ENCODE results near the gene SPAG6. TPM values are rescaled to one million over a fixed set of nuclear protein-coding genes. Genes with fewer than 3 reads are reported as not detected.
A peak's percentile ranks its signal among the peaks of the same experiment; 100 is the strongest.

The SPAG6 gene
- total and polyA plus RNA-seq, 9 of the 15 experiments (the other 6 are each of a cell fraction or from before 2014, with no cell fraction given): 3.5 to 23.1 (median 11.8) TPM

- Histone ChIP-seq H3K4me3 (no peak overlapping the region), H3K9me1 (ENCODE audit: control insufficient read depth, insufficient read depth, low read length) (no peaks in the 10 kb centered on the region), H3K27ac (ENCODE audit: extremely low read depth, low read depth, low read length) (no peak overlapping the region), H3K36me3 (ENCODE audit: control insufficient read depth, insufficient read depth, low read length) (no peaks in the 10 kb centered on the region), H3K9ac (ENCODE audit: insufficient read depth in 1 of 2, low read depth in 2 of 2, low read length in 2 of 2) (no peak overlapping the region), H2AFZ (ENCODE audit: low read depth, low read length) (peak overlapping the region; percentile 36; the same call in 1 of the 2 replicates), H3K79me2 (ENCODE audit: control insufficient read depth, insufficient read depth, low read length) (no peaks in the 10 kb centered on the region), H4K20me1 (replicated peaks; ENCODE audit: control insufficient read depth, insufficient read depth, low read length) (no peaks in the 10 kb centered on the region), H3K4me2 (ENCODE audit: insufficient read depth, low read length) (no peak overlapping the region), H3K4me1 (replicated peaks in 1 of 2; ENCODE audit: control insufficient read depth in 2 of 2, insufficient read depth in 2 of 2, low read length in 2 of 2) (no peaks in the 10 kb centered on the region; a peak in 1 of 5 replicates), H3K9me3 (replicated peaks; ENCODE audit: control insufficient read depth, insufficient read depth, low read depth, low read length) (no peaks in the 10 kb centered on the region), H3K27me3 (ENCODE audit: control insufficient read depth in 2 of 2, insufficient read depth in 2 of 2, low read length in 2 of 2) (no peaks in the 10 kb centered on the region)
- FAIRE-seq (peak; percentile 72), DNase-seq (ENCODE audit: extremely low read depth in 1 of 4, low spot score in 3 of 4) (no peak), ATAC-seq (peak; percentile 76)
- no TSS peak for BruUV-seq (replicated peaks)
- in situ Hi-C loops (cut with MboI): no loop called here
- 57% methylated on average over 3 of the region's 3 CpGs for WGBS (ENCODE audit: insufficient coverage, low coverage, missing lambda C conversion rate)
- intact Hi-C loops (cut with micrococcal nuclease): loop anchor here (5.0 kb wide), 1 partner anchor 76 kb away; no protein-coding TSS in a partner anchor
- ChIA-PET POLR2A (interaction anchor here (0.7 to 1.5 kb wide), 3 partner anchors 9 to 39 kb away, joined by 3 to 9 read pairs (median 4); no protein-coding TSS in a partner anchor), CTCF (ENCODE audit: low intra/inter-chr PET ratio) (no interaction called here)
- no peak for TF ChIP-seq ZNF24 (IDR thresholded peaks at IDR 0.05)
- TF ChIP-seq RAD21 (CRISPR knock-in tag; conservative IDR thresholded peaks at IDR 0.05 in 1 of 2, IDR thresholded peaks at IDR 0.05 in 1 of 2): 0 out of 4 replicates have a peak, but pooled peaks of 1 of the 2 experiments have one; percentile 3
These were observed 72.5 kb downstream of the SPAG6 start for GRCh38 chr10:22417736-22418268.

GRCh38 chr10:22420787-22421517 is 75.7 kb downstream of the SPAG6 start:
- Histone ChIP-seq H3K27ac (ENCODE audit: extremely low read depth, low read depth, low read length) (no peak overlapping the region), H2AFZ (ENCODE audit: low read depth, low read length) (no peak overlapping the region), H3K27me3 (ENCODE audit: control insufficient read depth in 2 of 2, insufficient read depth in 2 of 2, low read length in 2 of 2) (no peaks in the 10 kb centered on the region), H3K36me3 (ENCODE audit: control insufficient read depth, insufficient read depth, low read length) (no peaks in the 10 kb centered on the region), H3K9me1 (ENCODE audit: control insufficient read depth, insufficient read depth, low read length) (no peaks in the 10 kb centered on the region), H3K4me2 (ENCODE audit: insufficient read depth, low read length) (no peak overlapping the region), H3K9ac (ENCODE audit: insufficient read depth in 1 of 2, low read depth in 2 of 2, low read length in 2 of 2) (no peak overlapping the region), H3K4me1 (replicated peaks in 1 of 2; ENCODE audit: control insufficient read depth in 2 of 2, insufficient read depth in 2 of 2, low read length in 2 of 2) (no peaks in the 10 kb centered on the region), H3K9me3 (replicated peaks; ENCODE audit: control insufficient read depth, insufficient read depth, low read depth, low read length) (no peaks in the 10 kb centered on the region), H3K79me2 (ENCODE audit: control insufficient read depth, insufficient read depth, low read length) (no peaks in the 10 kb centered on the region), H4K20me1 (replicated peaks; ENCODE audit: control insufficient read depth, insufficient read depth, low read length) (no peaks in the 10 kb centered on the region), H3K4me3 (no peak overlapping the region)
- 58% methylated on average over 4 of the region's 4 CpGs for WGBS (ENCODE audit: insufficient coverage, low coverage, missing lambda C conversion rate)
- no TSS peak for BruUV-seq (replicated peaks)
- ATAC-seq (peak; percentile 59), DNase-seq (ENCODE audit: extremely low read depth in 1 of 4, low spot score in 3 of 4) (peak in 2 of 4 experiments; percentile 16 to 17), FAIRE-seq (no peak)
- in situ Hi-C loops (cut with MboI) (no loop called here), intact Hi-C loops (cut with micrococcal nuclease) (loop anchor here (10.0 kb wide), 1 partner anchor 406 kb away; no protein-coding TSS in a partner anchor)
- ChIA-PET POLR2A (no interaction called here), CTCF (ENCODE audit: low intra/inter-chr PET ratio) (interaction anchor here (0.6 kb wide), 1 partner anchor 264 kb away, joined by 3 read pairs; no protein-coding TSS in a partner anchor)
- TF ChIP-seq ZNF740 (CRISPR knock-in tag; IDR thresholded peaks at IDR 0.05): no peak
- TF ChIP-seq ZNF740 (tag; IDR thresholded peaks at IDR 0.05): no peak
- no peak for TF ChIP-seq BCLAF1 (IDR thresholded peaks at IDR 0.05; ENCODE audit: borderline replicate concordance in 1 of 2, control insufficient read depth in 1 of 2, low read depth in 2 of 2, low read length in 1 of 2)
- no peak for TF ChIP-seq ZBTB2 (IDR thresholded peaks at IDR 0.05)
